ACC112 (cell line): Measurements from ENCODE around the gene FXYD2.
"Not testable (repeated sequence)": the region's sequence is repeated elsewhere in the genome, so short reads cannot be mapped to it uniquely, and the experiment has no call there.

ENCODE experiments used
- H2AFZ ChIP-seq: fragments of 200-600 bp; sonication (generic); one replicate; pipeline ENCODE4 v1.6.0; 2017; ENCODE audit warnings: antibody characterized with exemption, low read length; ENCODE audit not compliant: unreplicated experiment
- H3K27ac ChIP-seq: fragments of 200-600 bp; sonication (generic); 2 replicates; pipeline ENCODE4 v1.5.1; 2014; ENCODE audit warnings: low read depth, mild to moderate bottlenecking, antibody characterized with exemption, low read length, moderate library complexity
- H3K27me3 ChIP-seq: fragments of 200-600 bp; sonication (generic); 2 replicates; pipeline ENCODE4 v1.6.1; 2014; ENCODE audit warnings: mild to moderate bottlenecking, antibody characterized with exemption, low read length, moderate library complexity, mixed read lengths; ENCODE audit not compliant: insufficient read depth
- H3K36me3 ChIP-seq: fragments of 200-600 bp; sonication (generic); 2 replicates; pipeline ENCODE4 v1.6.1; 2016; ENCODE audit warnings: mild to moderate bottlenecking, antibody characterized with exemption, low read length, moderate library complexity, mixed read lengths; ENCODE audit not compliant: insufficient read depth
- H3K4me1 ChIP-seq: fragments of 200-600 bp; sonication (generic); one replicate; pipeline ENCODE4 v1.6.1; 2016; ENCODE audit warnings: low read length, mixed read lengths; ENCODE audit not compliant: insufficient read depth, unreplicated experiment, control insufficient read depth
- H3K4me3 ChIP-seq: fragments of 200-600 bp; sonication (generic); 2 replicates; pipeline ENCODE4 v1.5.1; 2014; ENCODE audit warnings: mild to moderate bottlenecking, low read depth, low read length
- H3K79me2 ChIP-seq: fragments of 200-600 bp; sonication (generic); one replicate; pipeline ENCODE4 v1.6.0; 2016; ENCODE audit warnings: low read length; ENCODE audit not compliant: control insufficient read depth, unreplicated experiment, insufficient read depth

Gene FXYD2

GRCh38 chr11:117868088-117868487, 43.5 kb upstream of the FXYD2 start:
- H3K79me2 ChIP-seq, result no peaks in the 10 kb centered on the region
- no peak overlapping the region for H3K4me3 ChIP-seq
- H2AFZ ChIP-seq, result no peak overlapping the region
- peaks cover 74% of the 10 kb centered on the region for H3K27me3 ChIP-seq
- H3K36me3 ChIP-seq, result no peaks in the 10 kb centered on the region
- no peaks in the 10 kb centered on the region for H3K4me1 ChIP-seq
- no peak overlapping the region for H3K27ac ChIP-seq

GRCh38 chr11:117866526-117866925, 42.0 kb upstream of the FXYD2 start:
- Histone ChIP-seq H2AFZ (no peak overlapping the region), H3K4me1 (no peaks in the 10 kb centered on the region), H3K27ac (no peak overlapping the region), H3K79me2 (no peaks in the 10 kb centered on the region), H3K27me3 (peaks cover 66% of the 10 kb centered on the region), H3K4me3 (no peak overlapping the region), H3K36me3 (no peaks in the 10 kb centered on the region)

- H3K79me2 ChIP-seq, H2AFZ ChIP-seq, H3K4me3 ChIP-seq, H3K4me1 ChIP-seq, H3K36me3 ChIP-seq, H3K27ac ChIP-seq: not testable (repeated sequence)
- peaks cover 65% of the 10 kb centered on the region for H3K27me3 ChIP-seq
Observed at GRCh38 chr11:117865546-117865945, 41.0 kb upstream of the FXYD2 start.

GRCh38 chr11:117863383-117863782, 38.8 kb upstream of the FXYD2 start:
- Histone ChIP-seq H2AFZ (no peak overlapping the region), H3K36me3 (no peaks in the 10 kb centered on the region), H3K4me3 (no peak overlapping the region), H3K27me3 (peaks cover 69% of the 10 kb centered on the region), H3K79me2 (no peaks in the 10 kb centered on the region), H3K27ac (no peak overlapping the region), H3K4me1 (no peaks in the 10 kb centered on the region)

GRCh38 chr11:117862753-117863152, 38.2 kb upstream of the FXYD2 start:
- Histone ChIP-seq H3K79me2 (no peaks in the 10 kb centered on the region), H3K4me1 (no peaks in the 10 kb centered on the region), H2AFZ (no peak overlapping the region), H3K4me3 (no peak overlapping the region), H3K27me3 (peaks cover 69% of the 10 kb centered on the region), H3K36me3 (no peaks in the 10 kb centered on the region), H3K27ac (no peak overlapping the region)

- Histone ChIP-seq H2AFZ (no peak overlapping the region), H3K4me1 (no peaks in the 10 kb centered on the region), H3K36me3 (no peaks in the 10 kb centered on the region), H3K27me3 (peaks cover 66% of the 10 kb centered on the region), H3K79me2 (no peaks in the 10 kb centered on the region), H3K4me3 (no peak overlapping the region), H3K27ac (no peak overlapping the region)
Observed at GRCh38 chr11:117862019-117862725, 37.6 kb upstream of the FXYD2 start.

- Histone ChIP-seq H2AFZ (no peak overlapping the region), H3K79me2 (no peaks in the 10 kb centered on the region), H3K36me3 (no peaks in the 10 kb centered on the region), H3K27me3 (peaks cover 62% of the 10 kb centered on the region), H3K4me3 (no peak overlapping the region), H3K4me1 (no peaks in the 10 kb centered on the region), H3K27ac (no peak overlapping the region)
Observed at GRCh38 chr11:117861151-117862018, 36.8 kb upstream of the FXYD2 start.

GRCh38 chr11:117860139-117860538, 35.6 kb upstream of the FXYD2 start:
- H2AFZ ChIP-seq, result no peak overlapping the region
- no peaks in the 10 kb centered on the region for H3K4me1 ChIP-seq
- peaks cover 66% of the 10 kb centered on the region for H3K27me3 ChIP-seq
- H3K36me3 ChIP-seq, result no peaks in the 10 kb centered on the region
- no peak overlapping the region for H3K27ac ChIP-seq
- no peaks in the 10 kb centered on the region for H3K79me2 ChIP-seq
- H3K4me3 ChIP-seq, result no peak overlapping the region

GRCh38 chr11:117859488-117860112, 35.1 kb upstream of the FXYD2 start:
- no peak overlapping the region for H3K4me3 ChIP-seq
- no peaks in the 10 kb centered on the region for H3K36me3 ChIP-seq
- H3K4me1 ChIP-seq, result no peaks in the 10 kb centered on the region
- no peak overlapping the region for H2AFZ ChIP-seq
- H3K27me3 ChIP-seq, result peaks cover 71% of the 10 kb centered on the region
- no peak overlapping the region for H3K27ac ChIP-seq
- H3K79me2 ChIP-seq, result no peaks in the 10 kb centered on the region

GRCh38 chr11:117859061-117859460, 34.5 kb upstream of the FXYD2 start:
- Histone ChIP-seq H3K79me2 (no peaks in the 10 kb centered on the region), H3K4me1 (no peaks in the 10 kb centered on the region), H3K27ac (no peak overlapping the region), H3K36me3 (no peaks in the 10 kb centered on the region), H2AFZ (no peak overlapping the region), H3K27me3 (peaks cover 71% of the 10 kb centered on the region), H3K4me3 (no peak overlapping the region)
